Tibial nerve (tissue), 4 donors: ENCODE results near the gene ABT1.

Experiments used
- EP300 ChIP-seq, 2 donors: sonication (generic); formaldehyde crosslinking; IDR thresholded peaks; one replicate each; pipeline ENCODE4 v1.6.1; 2017; ENCODE audit warnings: antibody characterized with exemption in 2 of 2, mild to moderate bottlenecking in 1 of 2
- POLR2A ChIP-seq, 2 donors: fragments of 450-650 bp; IDR thresholded peaks; one replicate each; pipeline ENCODE4 v1.6.1; 2017; ENCODE audit warnings: antibody characterized with exemption in 2 of 2, mild to moderate bottlenecking in 2 of 2, moderate library complexity in 2 of 2
- TF ChIP-seq, protein P1 (sequence below), 5 experiments: fragments of 200-600 bp in 3 of 5; fragments of 450-650 bp in 2 of 5; sonication (generic) in 3 of 5; IDR thresholded peaks; one replicate each; pipeline ENCODE4 v1.5.1; 2016 to 2019; ENCODE audit warnings: antibody characterized with exemption in 5 of 5, mild to moderate bottlenecking in 3 of 5, moderate library complexity in 2 of 5

DNA sequence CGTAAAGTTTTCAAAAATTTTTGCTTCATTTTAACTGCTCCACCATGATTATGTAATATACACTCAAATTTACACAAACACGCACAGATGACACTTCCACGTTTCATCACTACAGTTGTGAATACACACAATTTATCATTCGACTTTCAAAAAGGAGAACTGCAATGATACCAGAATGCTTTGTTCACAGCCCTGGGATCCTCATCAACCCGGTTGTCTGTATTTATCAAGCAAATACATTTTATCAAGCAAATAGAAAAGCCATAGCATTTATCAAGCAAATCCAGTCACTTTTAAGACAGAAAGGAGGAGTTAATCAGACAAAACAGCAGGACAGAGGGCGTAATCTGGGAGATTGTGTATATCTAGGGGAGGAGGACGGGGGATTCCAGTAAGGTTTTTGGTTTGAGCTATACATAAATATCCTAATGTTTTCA lies 20.3 kb upstream of the ABT1 start:
- TF ChIP-seq, protein P1, sequence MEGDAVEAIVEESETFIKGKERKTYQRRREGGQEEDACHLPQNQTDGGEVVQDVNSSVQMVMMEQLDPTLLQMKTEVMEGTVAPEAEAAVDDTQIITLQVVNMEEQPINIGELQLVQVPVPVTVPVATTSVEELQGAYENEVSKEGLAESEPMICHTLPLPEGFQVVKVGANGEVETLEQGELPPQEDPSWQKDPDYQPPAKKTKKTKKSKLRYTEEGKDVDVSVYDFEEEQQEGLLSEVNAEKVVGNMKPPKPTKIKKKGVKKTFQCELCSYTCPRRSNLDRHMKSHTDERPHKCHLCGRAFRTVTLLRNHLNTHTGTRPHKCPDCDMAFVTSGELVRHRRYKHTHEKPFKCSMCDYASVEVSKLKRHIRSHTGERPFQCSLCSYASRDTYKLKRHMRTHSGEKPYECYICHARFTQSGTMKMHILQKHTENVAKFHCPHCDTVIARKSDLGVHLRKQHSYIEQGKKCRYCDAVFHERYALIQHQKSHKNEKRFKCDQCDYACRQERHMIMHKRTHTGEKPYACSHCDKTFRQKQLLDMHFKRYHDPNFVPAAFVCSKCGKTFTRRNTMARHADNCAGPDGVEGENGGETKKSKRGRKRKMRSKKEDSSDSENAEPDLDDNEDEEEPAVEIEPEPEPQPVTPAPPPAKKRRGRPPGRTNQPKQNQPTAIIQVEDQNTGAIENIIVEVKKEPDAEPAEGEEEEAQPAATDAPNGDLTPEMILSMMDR (IDR thresholded peaks at IDR 0.05), result no peak
- TF ChIP-seq POLR2A (IDR thresholded peaks at IDR 0.05), result no peak
- TF ChIP-seq EP300 (IDR thresholded peaks at IDR 0.05), result no peak
